Upper lobe of right lung (tissue), 1 donor: ENCODE data around the gene ESRP2. TPM values are rescaled to one million over a fixed set of nuclear protein-coding genes. Genes with fewer than 3 reads are reported as not detected.

Experiments used
- ATAC-seq: fragments of 200-7000 bp; cut with Tn5 transposase; one replicate; pipeline ENCODE4 v1.9.1; 2020; ENCODE audit warnings: mild to moderate bottlenecking, moderate library complexity
- DNase-seq: peaks from one replicate; pipeline ENCODE4 v3.0.0-alpha.2; 2020
- H3K27ac ChIP-seq: fragments of 200-600 bp; one replicate; pipeline ENCODE4 v1.8.0; 2022
- H3K27me3 ChIP-seq: fragments of 200-600 bp; one replicate; pipeline ENCODE4 v1.8.0; 2022; ENCODE audit warnings: mild to moderate bottlenecking
- H3K36me3 ChIP-seq: fragments of 200-600 bp; one replicate; pipeline ENCODE4 v1.8.0; 2022
- H3K4me1 ChIP-seq: fragments of 200-600 bp; one replicate; pipeline ENCODE4 v1.8.0; 2022
- H3K4me3 ChIP-seq: fragments of 200-600 bp; one replicate; pipeline ENCODE4 v1.8.0; 2022; ENCODE audit warnings: mild to moderate bottlenecking
- H3K9me3 ChIP-seq: fragments of 200-600 bp; one replicate; pipeline ENCODE4 v1.8.0; 2022
- CTCF ChIP-seq: fragments of 200-600 bp; IDR thresholded peaks from one replicate; pipeline ENCODE4 v1.8.0; 2022; ENCODE audit warnings: antibody characterized with exemption
- intact Hi-C: fragments of 100-400 bp; cut with DNase I; formaldehyde crosslinking; loops from one replicate; pipeline ENCODE4 v1.11.0; 2022
- total RNA-seq: library from RNA; stranded (reverse); fragmentation: NEBNext Ultra II Directional; extraction: Animal tissue kit (Norgen Biotek cat#: 25700); gene quantifications from one replicate; pipeline ENCODE4 v1.2.1, GENCODE V29; 2021
- donor health status: DM: no; HTN: yes; CAD: no; lungs with severe emphysema.

The ESRP2 gene
- total RNA-seq, 1 donor from 2014 or later = 61.0 TPM

- Histone ChIP-seq H3K9me3 (no peaks in the 10 kb centered on the region), H3K36me3 (no peaks in the 10 kb centered on the region), H3K4me3 (no peak overlapping the region), H3K27me3 (no peaks in the 10 kb centered on the region), H3K27ac (no peak overlapping the region), H3K4me1 (peaks cover 32% of the 10 kb centered on the region)
- no peak for DNase-seq
- intact Hi-C loops = loop anchor here (10.0 kb wide), 1 partner anchor 893 kb away; the partner anchor contains the start of genes CHTF8 and UTP4
- TF ChIP-seq CTCF = no peak
- ATAC-seq = no peak
These were observed 6.2 kb upstream of the ESRP2 start for GRCh38 chr16:68242085-68242484.

- H3K9me3 ChIP-seq = no peaks in the 10 kb centered on the region
- peaks cover 29% of the 10 kb centered on the region for H3K4me1 ChIP-seq
- H3K36me3 ChIP-seq = no peaks in the 10 kb centered on the region
- H3K4me3 ChIP-seq = peak overlapping the region; percentile 71
- TF ChIP-seq CTCF = no peak
- no peak for ATAC-seq
- no peaks in the 10 kb centered on the region for H3K27me3 ChIP-seq
- H3K27ac ChIP-seq = peak overlapping the region; percentile 93
- DNase-seq = no peak
- intact Hi-C loops = loop anchor here (10.0 kb wide), 1 partner anchor 153 kb away; the partner anchor contains the start of gene NFATC3
These were observed 2.1 kb upstream of the ESRP2 start for GRCh38 chr16:68238029-68238345.

- no peak for TF ChIP-seq CTCF
- Histone ChIP-seq H3K4me1 (peaks cover 29% of the 10 kb centered on the region), H3K36me3 (no peaks in the 10 kb centered on the region), H3K9me3 (no peaks in the 10 kb centered on the region), H3K27ac (peak overlapping the region; percentile 93), H3K27me3 (no peaks in the 10 kb centered on the region), H3K4me3 (peak overlapping the region; percentile 71)
- peak; percentile 99 for DNase-seq
- intact Hi-C loops = loop anchor here (10.0 kb wide), 1 partner anchor 153 kb away; the partner anchor contains the start of gene NFATC3
- peak; percentile 84 for ATAC-seq
These were observed 1.5 kb upstream of the ESRP2 start for GRCh38 chr16:68237243-68238028.

GRCh38 chr16:68236826-68237242 lies 907 bp upstream of the ESRP2 start:
- DNase-seq (peak; percentile 69), ATAC-seq (no peak)
- no peaks in the 10 kb centered on the region for H3K36me3 ChIP-seq
- no peak for TF ChIP-seq CTCF
- peak overlapping the region; percentile 93 for H3K27ac ChIP-seq
- no peaks in the 10 kb centered on the region for H3K9me3 ChIP-seq
- H3K27me3 ChIP-seq = no peaks in the 10 kb centered on the region
- peak overlapping the region; percentile 71 for H3K4me3 ChIP-seq
- intact Hi-C loops = loop anchor here (10.0 kb wide), 1 partner anchor 152 kb away; the partner anchor contains the start of gene NFATC3
- H3K4me1 ChIP-seq = peaks cover 29% of the 10 kb centered on the region

- peaks cover 6% of the 10 kb centered on the region for H3K36me3 ChIP-seq
- intact Hi-C loops = loop anchor here (10.0 kb wide), 1 partner anchor 151 kb away; the partner anchor contains the start of gene NFATC3
- H3K4me1 ChIP-seq = peaks cover 29% of the 10 kb centered on the region
- no peaks in the 10 kb centered on the region for H3K9me3 ChIP-seq
- DNase-seq (peak; percentile 95), ATAC-seq (peak; percentile 61)
- H3K27me3 ChIP-seq = no peaks in the 10 kb centered on the region
- peak overlapping the region; percentile 93 for H3K27ac ChIP-seq
- no peak for TF ChIP-seq CTCF
- H3K4me3 ChIP-seq = peak overlapping the region; percentile 71
These were observed 354 bp upstream of the ESRP2 start for GRCh38 chr16:68236137-68236825.
